Nephron (organoid): ENCODE results near the gene TULP4.

ENCODE experiments used
- H3K27ac Mint-ChIP-seq, 3 experiments: 2 replicates each; pipeline ENCODE4 v1.8.0; 2020; ENCODE audit warnings: mixed read lengths in 3 of 3, mild to moderate bottlenecking in 2 of 3, moderate library complexity in 1 of 3
- H3K27me3 Mint-ChIP-seq: 2 replicates; pipeline ENCODE4 v1.8.0; 2021; ENCODE audit warnings: low read depth, mild to moderate bottlenecking, moderate library complexity, mixed read lengths
- H3K36me3 Mint-ChIP-seq: 2 replicates; pipeline ENCODE4 v1.8.0; 2020; ENCODE audit warnings: low read depth, mixed read lengths
- H3K4me1 Mint-ChIP-seq: 2 replicates; pipeline ENCODE4 v1.8.0; 2020; ENCODE audit warnings: mixed read lengths
- H3K4me3 Mint-ChIP-seq, 3 experiments: 2 replicates each; pipeline ENCODE4 v1.8.0; 2020; ENCODE audit warnings: mild to moderate bottlenecking in 3 of 3, mixed read lengths in 3 of 3, moderate library complexity in 2 of 3
- H3K9me3 Mint-ChIP-seq: 2 replicates; pipeline ENCODE4 v1.8.0; 2020; ENCODE audit warnings: mixed read lengths
- CTCF ChIP-seq, 3 experiments: fragments of 200-600 bp; sonication (generic); IDR thresholded peaks; one replicate each; pipeline ENCODE4 v1.5.0; 2021; ENCODE audit warnings: antibody characterized with exemption in 3 of 3; ENCODE audit not compliant: unreplicated experiment in 3 of 3

Gene TULP4

GRCh38 chr6:158536084-158536890, 224.0 kb downstream of the TULP4 start:
- peak overlapping the region; percentile 77 to 88 (median 87) for H3K4me3 Mint-ChIP-seq
- H3K9me3 Mint-ChIP-seq = peaks cover 8% of the 10 kb centered on the region
- peaks cover 12% of the 10 kb centered on the region for H3K4me1 Mint-ChIP-seq
- peaks cover 30% of the 10 kb centered on the region for H3K27me3 Mint-ChIP-seq
- no peak overlapping the region for H3K27ac Mint-ChIP-seq
- TF ChIP-seq CTCF (IDR thresholded peaks at IDR 0.05; ENCODE audit: unreplicated experiment in 3 of 3) = no peak
- no peaks in the 10 kb centered on the region for H3K36me3 Mint-ChIP-seq

DNA sequence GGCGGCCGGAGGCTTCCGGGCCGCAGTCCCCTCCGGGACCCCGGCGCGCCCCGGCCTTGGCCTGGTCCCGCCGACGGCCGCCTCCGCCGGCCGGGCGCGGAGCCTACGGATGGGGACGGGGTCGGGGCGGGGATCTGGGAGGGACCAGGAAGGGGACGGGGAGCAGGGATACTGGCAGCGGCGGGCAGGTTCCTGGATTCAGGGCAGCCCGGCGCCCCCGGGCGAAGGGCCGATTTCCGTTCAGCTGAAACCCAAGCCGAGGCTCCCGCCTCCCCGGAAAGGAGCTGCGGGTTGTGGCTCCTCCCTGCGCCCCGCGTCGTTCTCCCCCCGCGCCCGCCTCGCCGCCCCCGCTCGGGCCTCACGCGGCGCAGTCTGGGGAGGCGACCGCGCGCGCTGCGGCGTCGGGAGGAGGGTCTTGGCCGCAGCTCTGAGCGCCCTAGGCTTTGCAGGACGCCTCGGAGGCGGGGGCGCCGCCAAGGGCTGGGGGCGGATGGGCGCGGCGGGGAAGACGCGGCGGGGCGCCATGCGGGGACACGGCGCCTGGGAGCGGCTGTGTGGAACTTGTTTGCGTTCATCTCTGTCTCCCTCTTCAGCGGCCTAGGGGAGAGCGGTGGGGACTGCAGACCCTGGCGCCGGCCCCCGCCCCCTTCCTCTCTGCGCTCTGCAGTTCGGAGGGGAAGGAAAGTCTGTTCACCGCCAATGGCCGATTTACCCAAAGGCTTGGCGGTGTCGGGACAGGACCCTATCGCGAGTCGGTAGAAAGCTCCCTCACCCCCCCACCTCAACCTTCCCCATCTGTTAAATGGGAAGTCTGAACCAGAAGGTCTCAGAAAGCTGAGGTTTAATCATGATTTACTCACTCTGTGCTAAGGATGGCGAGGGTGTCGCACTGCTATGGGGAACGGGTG, 224.9 kb downstream of the TULP4 start:
- no peak for TF ChIP-seq CTCF (IDR thresholded peaks at IDR 0.05; ENCODE audit: unreplicated experiment in 3 of 3)
- Mint-ChIP-seq H3K27me3 (peaks cover 33% of the 10 kb centered on the region), H3K4me3 (peak overlapping the region; percentile 69 to 80 (median 79)), H3K36me3 (no peaks in the 10 kb centered on the region), H3K4me1 (peaks cover 12% of the 10 kb centered on the region), H3K9me3 (peaks cover under 1% of the 10 kb centered on the region), H3K27ac (no peak overlapping the region)

GRCh38 chr6:158538741-158539140, 226.5 kb downstream of the TULP4 start:
- Mint-ChIP-seq H3K36me3 (no peaks in the 10 kb centered on the region), H3K9me3 (no peaks in the 10 kb centered on the region), H3K27me3 (peaks cover 34% of the 10 kb centered on the region), H3K27ac (no peak overlapping the region), H3K4me1 (peaks cover 12% of the 10 kb centered on the region), H3K4me3 (peak overlapping the region in 2 of 3 experiments; percentile 79 to 80)
- TF ChIP-seq CTCF (IDR thresholded peaks at IDR 0.05; ENCODE audit: unreplicated experiment in 3 of 3) = no peak

- Mint-ChIP-seq H3K36me3 (no peaks in the 10 kb centered on the region), H3K9me3 (no peaks in the 10 kb centered on the region), H3K4me1 (peaks cover 12% of the 10 kb centered on the region), H3K27ac (no peak overlapping the region), H3K27me3 (peaks cover 40% of the 10 kb centered on the region), H3K4me3 (peak overlapping the region; percentile 14 to 64 (median 53))
- no peak for TF ChIP-seq CTCF (IDR thresholded peaks at IDR 0.05; ENCODE audit: unreplicated experiment in 3 of 3)
Measured at GRCh38 chr6:158539413-158539812, 227.1 kb downstream of the TULP4 start.

GRCh38 chr6:158539881-158540280, 227.6 kb downstream of the TULP4 start:
- no peak for TF ChIP-seq CTCF (IDR thresholded peaks at IDR 0.05; ENCODE audit: unreplicated experiment in 3 of 3)
- Mint-ChIP-seq H3K4me1 (peaks cover 12% of the 10 kb centered on the region), H3K27me3 (peaks cover 40% of the 10 kb centered on the region), H3K4me3 (peak overlapping the region in 2 of 3 experiments; percentile 53 to 64), H3K9me3 (no peaks in the 10 kb centered on the region), H3K36me3 (no peaks in the 10 kb centered on the region), H3K27ac (no peak overlapping the region)
